Stimulated activated naive B cell treated with anti-CD40 and anti-IgM and Interleukin-4, amounts not matched to agents 10 μg/mL and 1 μg/mL and 100 μg/mL, for 72 hours (primary cell): ENCODE measurements around the gene HOXD12.

Source experiments
- ATAC-seq, 2 donors: fragments of 150-1000 bp; cut with Tn5 transposase; replicated peaks; 2 replicates each; pipeline ENCODE4 v1.10.0; 2021; ENCODE audit warnings: moderate library complexity in 1 of 2
- DNase-seq: peaks from one replicate; pipeline ENCODE4 v3.0.0; 2021
- H3K27ac Mint-ChIP-seq: one replicate; pipeline ENCODE4 v1.8.0; 2022; ENCODE audit warnings: mild to moderate bottlenecking, mixed read lengths
- H3K27me3 Mint-ChIP-seq, 2 donors: one replicate each; pipeline ENCODE4 v1.8.0; 2022; ENCODE audit warnings: mixed read lengths in 2 of 2
- H3K36me3 Mint-ChIP-seq, 2 donors: one replicate each; pipeline ENCODE4 v1.8.0; 2022; ENCODE audit warnings: mixed read lengths in 2 of 2, mild to moderate bottlenecking in 1 of 2
- H3K4me1 Mint-ChIP-seq, 2 donors: one replicate each; pipeline ENCODE4 v1.8.0; 2022; ENCODE audit warnings: mixed read lengths in 2 of 2, mild to moderate bottlenecking in 1 of 2
- H3K4me3 Mint-ChIP-seq, 2 donors: one replicate each; pipeline ENCODE4 v1.8.0; 2022; ENCODE audit warnings: mild to moderate bottlenecking in 2 of 2, mixed read lengths in 2 of 2, moderate library complexity in 1 of 2
- H3K9me3 Mint-ChIP-seq, 2 donors: one replicate each; pipeline ENCODE4 v1.8.0; 2022; ENCODE audit warnings: mixed read lengths in 2 of 2, mild to moderate bottlenecking in 1 of 2

The HOXD12 gene

DNA sequence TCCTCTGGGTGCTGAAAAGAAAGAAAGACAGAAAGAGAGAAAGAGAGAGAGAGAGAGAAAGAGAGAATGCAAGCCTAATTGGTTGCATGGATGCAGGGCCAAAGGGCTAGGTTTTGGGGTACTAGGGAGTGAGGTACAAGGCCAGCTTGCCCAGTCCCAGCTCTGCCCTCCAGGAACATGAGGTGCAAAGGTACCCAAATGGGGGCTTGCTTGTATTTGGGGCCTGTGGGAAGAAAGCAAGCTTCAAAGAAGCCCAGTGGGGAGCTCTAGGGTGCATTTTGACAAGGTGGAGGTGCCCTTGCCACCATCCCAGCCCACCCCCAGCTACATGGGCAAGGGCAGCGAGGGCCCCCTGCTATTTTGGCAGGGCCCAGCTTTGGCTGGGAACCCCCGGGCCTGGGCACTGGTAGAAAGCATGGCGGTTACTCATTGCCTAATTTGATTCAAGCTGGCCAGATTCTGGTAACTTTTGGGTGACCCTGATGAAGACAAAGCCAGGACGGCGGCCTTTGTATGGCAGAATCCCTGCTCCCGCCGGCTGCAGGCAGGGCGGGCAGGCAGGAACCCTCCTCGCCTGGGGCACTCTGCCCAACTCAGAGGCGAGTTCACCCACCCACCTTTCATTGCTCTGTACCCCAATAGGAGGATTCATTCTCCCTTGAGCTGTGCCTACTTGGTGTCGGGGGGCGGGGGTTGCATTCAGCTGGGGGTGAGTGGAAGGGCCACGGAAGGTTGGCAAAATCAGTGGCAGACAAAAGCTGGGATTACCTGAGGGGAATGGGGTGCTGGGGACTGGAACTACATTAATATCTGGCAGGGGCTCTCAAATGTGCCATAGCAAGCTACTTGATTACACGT is 51.2 kb downstream of the HOXD12 start:
- ATAC-seq (no peak), DNase-seq (no peak)
- no peak overlapping the region for H3K27ac Mint-ChIP-seq
- no peaks in the 10 kb centered on the region for H3K9me3 Mint-ChIP-seq
- H3K4me3 Mint-ChIP-seq, result no peak overlapping the region
- H3K27me3 Mint-ChIP-seq, result peaks cover 75 to 98% of the 10 kb centered on the region in 2 donors
- H3K4me1 Mint-ChIP-seq, result peaks cover 3 to 11% of the 10 kb centered on the region in 2 donors
- H3K36me3 Mint-ChIP-seq, result peaks cover 0 to 4% of the 10 kb centered on the region in 2 donors

DNA sequence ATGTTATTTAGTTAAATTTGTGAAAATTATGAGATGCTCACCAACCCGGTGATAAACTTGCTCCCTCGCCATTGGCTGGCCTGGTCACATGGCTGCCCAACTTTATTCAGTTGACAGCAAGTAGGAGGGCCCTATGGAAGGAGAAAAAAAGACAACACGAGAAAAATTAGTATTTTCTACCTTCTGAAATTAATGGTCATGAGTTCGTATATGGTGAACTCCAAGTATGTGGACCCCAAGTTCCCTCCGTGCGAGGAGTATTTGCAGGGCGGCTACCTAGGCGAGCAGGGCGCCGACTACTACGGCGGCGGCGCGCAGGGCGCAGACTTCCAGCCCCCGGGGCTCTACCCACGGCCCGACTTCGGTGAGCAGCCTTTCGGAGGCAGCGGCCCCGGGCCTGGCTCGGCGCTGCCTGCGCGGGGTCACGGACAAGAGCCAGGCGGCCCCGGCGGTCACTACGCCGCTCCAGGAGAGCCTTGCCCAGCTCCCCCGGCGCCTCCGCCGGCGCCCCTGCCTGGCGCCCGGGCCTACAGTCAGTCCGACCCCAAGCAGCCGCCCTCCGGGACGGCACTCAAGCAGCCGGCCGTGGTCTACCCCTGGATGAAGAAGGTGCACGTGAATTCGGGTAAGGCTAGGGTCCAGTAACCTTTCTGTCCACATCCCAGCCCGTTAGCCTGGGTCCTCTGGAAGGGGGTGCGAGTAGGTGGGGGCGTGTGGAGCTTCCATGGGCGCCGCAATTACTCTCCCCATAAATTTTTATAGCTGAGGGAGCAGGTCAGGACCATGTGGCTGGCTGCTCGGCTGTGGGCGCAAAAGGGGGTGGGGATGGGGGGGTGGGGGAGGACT is 52.1 kb downstream of the HOXD12 start, which contains the start of gene HOXD4:
TSS of gene HOXD4 (plus strand) at position 109 of the 846 bp plus-strand sequence. CDS start at position 193, 84 bp downstream.
- no peaks in the 10 kb centered on the region for H3K9me3 Mint-ChIP-seq
- H3K4me1 Mint-ChIP-seq, result peaks cover 3 to 11% of the 10 kb centered on the region in 2 donors
- DNase-seq, result no peak
- ATAC-seq, result no peak
- peaks cover 0 to 4% of the 10 kb centered on the region in 2 donors for H3K36me3 Mint-ChIP-seq
- H3K27me3 Mint-ChIP-seq, result peaks cover 71 to 98% of the 10 kb centered on the region in 2 donors
- H3K4me3 Mint-ChIP-seq, result no peak within 1 kb of the TSS
- H3K27ac Mint-ChIP-seq, result no peak within 1 kb of the TSS
